Measurements from ENCODE around the gene TOP3A.

DNA sequence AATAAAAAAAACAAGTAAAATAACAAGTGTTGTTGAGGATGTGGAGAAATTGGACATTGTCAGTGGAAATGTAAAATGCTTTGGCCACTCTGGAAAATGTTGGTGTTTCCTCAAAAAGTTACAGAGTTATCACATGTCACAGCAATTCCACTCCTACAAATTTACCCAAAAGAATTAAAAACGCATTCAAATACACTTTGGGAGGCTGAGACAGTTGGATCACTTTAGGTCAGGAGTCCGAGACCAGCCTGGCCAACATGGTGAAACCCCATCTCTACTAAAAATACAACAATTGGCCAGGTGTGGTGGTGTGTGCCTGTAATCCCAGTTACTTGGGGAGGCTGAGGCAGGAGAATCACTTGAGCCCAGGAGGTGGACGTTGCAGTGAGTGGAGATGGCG is 5.6 kb downstream of the TOP3A start:
- TF ChIP-seq CTCF (IDR thresholded peaks at IDR 0.05 in 2 of 3, conservative IDR thresholded peaks at IDR 0.05 in 1 of 3; ENCODE audit: borderline replicate concordance in 1 of 3, insufficient read depth in 1 of 3, low read depth in 2 of 3, low read length in 2 of 3) = no peak
- TF ChIP-seq POLR2AphosphoS5 (IDR thresholded peaks at IDR 0.05; ENCODE audit: low read depth, low read length) = no peak
- TF ChIP-seq EZH2 (IDR thresholded peaks at IDR 0.05) = no peak
- TF ChIP-seq, protein P1, sequence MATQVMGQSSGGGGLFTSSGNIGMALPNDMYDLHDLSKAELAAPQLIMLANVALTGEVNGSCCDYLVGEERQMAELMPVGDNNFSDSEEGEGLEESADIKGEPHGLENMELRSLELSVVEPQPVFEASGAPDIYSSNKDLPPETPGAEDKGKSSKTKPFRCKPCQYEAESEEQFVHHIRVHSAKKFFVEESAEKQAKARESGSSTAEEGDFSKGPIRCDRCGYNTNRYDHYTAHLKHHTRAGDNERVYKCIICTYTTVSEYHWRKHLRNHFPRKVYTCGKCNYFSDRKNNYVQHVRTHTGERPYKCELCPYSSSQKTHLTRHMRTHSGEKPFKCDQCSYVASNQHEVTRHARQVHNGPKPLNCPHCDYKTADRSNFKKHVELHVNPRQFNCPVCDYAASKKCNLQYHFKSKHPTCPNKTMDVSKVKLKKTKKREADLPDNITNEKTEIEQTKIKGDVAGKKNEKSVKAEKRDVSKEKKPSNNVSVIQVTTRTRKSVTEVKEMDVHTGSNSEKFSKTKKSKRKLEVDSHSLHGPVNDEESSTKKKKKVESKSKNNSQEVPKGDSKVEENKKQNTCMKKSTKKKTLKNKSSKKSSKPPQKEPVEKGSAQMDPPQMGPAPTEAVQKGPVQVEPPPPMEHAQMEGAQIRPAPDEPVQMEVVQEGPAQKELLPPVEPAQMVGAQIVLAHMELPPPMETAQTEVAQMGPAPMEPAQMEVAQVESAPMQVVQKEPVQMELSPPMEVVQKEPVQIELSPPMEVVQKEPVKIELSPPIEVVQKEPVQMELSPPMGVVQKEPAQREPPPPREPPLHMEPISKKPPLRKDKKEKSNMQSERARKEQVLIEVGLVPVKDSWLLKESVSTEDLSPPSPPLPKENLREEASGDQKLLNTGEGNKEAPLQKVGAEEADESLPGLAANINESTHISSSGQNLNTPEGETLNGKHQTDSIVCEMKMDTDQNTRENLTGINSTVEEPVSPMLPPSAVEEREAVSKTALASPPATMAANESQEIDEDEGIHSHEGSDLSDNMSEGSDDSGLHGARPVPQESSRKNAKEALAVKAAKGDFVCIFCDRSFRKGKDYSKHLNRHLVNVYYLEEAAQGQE (IDR thresholded peaks at IDR 0.05; ENCODE audit: low read depth) = no peak
